OCI-LY3 (cell line): ENCODE data around the gene CCL21.

ENCODE experiments used
- H2AFZ ChIP-seq: fragments of 200-600, 300-600 bp; shearing (Covaris generic); 2 replicates; pipeline ENCODE4 v1.6.0; 2014; ENCODE audit warnings: antibody characterized with exemption, low read depth, low read length
- H3K27ac ChIP-seq: fragments of 200-600, 300-600 bp; sonication (generic); 2 replicates; pipeline ENCODE4 v1.5.1; 2014; ENCODE audit warnings: mild to moderate bottlenecking, low read length, moderate library complexity, mixed read lengths
- H3K27me3 ChIP-seq: fragments of 200-600, 300-600 bp; sonication (generic); 2 replicates; pipeline ENCODE4 v1.6.1; 2014; ENCODE audit warnings: low read depth, low read length, mixed read lengths
- H3K36me3 ChIP-seq: fragments of 200-600, 300-600 bp; sonication (generic); replicated peaks from 2 replicates; pipeline ENCODE3; 2014; ENCODE audit warnings: low read depth, low read length, mixed read lengths
- H3K4me1 ChIP-seq: fragments of 300-600, 200-600 bp; sonication (generic); 2 replicates; pipeline ENCODE4 v1.6.1; 2014; ENCODE audit warnings: low read length, mixed read lengths
- H3K4me2 ChIP-seq: fragments of 200-600, 300-600 bp; sonication (generic); 2 replicates; pipeline ENCODE4 v1.6.1; 2014; ENCODE audit warnings: low read length, mixed read lengths
- H3K4me3 ChIP-seq: fragments of 300-600, 200-600 bp; sonication (generic); 2 replicates; pipeline ENCODE4 v1.5.1; 2014; ENCODE audit warnings: antibody characterized with exemption, mild to moderate bottlenecking, low read length, moderate library complexity
- H3K79me2 ChIP-seq: fragments of 300-600, 200-600 bp; shearing (Covaris generic); 2 replicates; pipeline ENCODE4 v1.6.1; 2014; ENCODE audit warnings: mild to moderate bottlenecking, low read length, mixed read lengths
- H3K9ac ChIP-seq: fragments of 300-600, 200-600 bp; shearing (Covaris generic); 2 replicates; pipeline ENCODE4 v1.6.0; 2014; ENCODE audit warnings: mild to moderate bottlenecking, low read length, moderate library complexity
- H3K9me3 ChIP-seq: fragments of 200-600, 300-600 bp; shearing (Covaris generic); 2 replicates; pipeline ENCODE4 v1.6.1; 2014; ENCODE audit warnings: low read length, mixed read lengths; ENCODE audit not compliant: insufficient read depth
- H4K20me1 ChIP-seq: fragments of 200-600, 300-600 bp; sonication (generic); 2 replicates; pipeline ENCODE4 v1.6.1; 2016; ENCODE audit warnings: low read length, mixed read lengths; ENCODE audit not compliant: insufficient read depth
- EZH2phosphoT487 ChIP-seq: fragments of 200-600 bp; shearing (Covaris generic); IDR thresholded peaks from 2 replicates; pipeline ENCODE4 v1.6.1; 2018; ENCODE audit warnings: antibody characterized with exemption, mixed run types, low read depth
- TF ChIP-seq, protein P1 (sequence below): fragments of 200-600, 300-600 bp; sonication (generic); IDR thresholded peaks from 2 replicates; pipeline ENCODE4 v1.5.1; 2014; ENCODE audit warnings: antibody characterized with exemption, low read length, low read depth

Gene CCL21

DNA sequence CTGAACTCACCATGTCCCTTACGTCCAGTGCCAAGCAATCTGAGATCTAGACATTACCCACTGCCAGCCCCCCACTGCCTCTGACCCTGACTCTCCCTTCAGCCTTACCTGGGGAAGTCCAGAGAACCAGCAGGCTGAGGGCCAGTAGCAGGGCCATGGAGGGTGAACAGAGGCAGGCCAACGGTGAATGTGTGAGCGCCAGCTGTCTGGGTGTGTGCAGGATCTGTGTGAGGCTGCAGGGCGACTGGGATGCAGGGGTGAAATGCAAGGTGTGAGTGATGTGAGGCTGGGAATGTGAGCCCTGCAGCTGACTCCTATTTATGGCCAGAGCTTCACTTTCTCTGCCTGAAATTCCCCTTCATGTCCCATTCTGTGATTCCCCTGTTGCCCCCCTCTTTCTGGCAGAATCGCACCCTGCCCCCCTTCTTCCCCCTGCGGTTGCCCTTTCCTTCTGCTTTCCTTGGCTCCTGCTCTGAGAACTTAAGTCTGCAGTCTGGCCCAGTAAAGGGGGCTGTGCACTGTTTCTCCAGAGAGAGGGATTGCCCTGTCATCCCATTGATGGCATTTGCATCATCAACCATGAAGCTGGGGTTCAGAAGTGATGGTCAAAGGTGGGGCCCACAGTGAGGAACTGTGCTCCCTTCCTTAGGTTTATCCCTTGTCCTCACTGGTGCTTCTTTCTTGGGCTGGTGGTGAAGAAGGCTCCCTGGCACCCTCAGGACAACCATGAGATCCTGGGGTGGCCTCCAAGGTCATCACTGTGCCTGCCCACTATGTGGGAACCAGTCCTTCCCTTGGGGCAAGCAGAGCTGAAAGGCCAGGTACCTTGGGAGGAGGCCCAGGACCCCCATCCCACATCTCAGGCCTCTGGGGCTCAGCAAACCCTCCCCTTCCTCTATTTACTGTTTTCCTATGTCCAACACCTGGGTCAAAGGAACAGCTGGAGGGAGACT lies 18.7 kb downstream of the CCL21 start, which contains the start of gene CCL19:
CCL19 (minus strand) TSS at position 294 of the 953 bp plus-strand sequence; CDS start at position 157, 137 bp downstream.
- H3K36me3 ChIP-seq = no peaks in the 10 kb centered on the region
- H3K4me1 ChIP-seq = peaks cover 17% of the 10 kb centered on the region

DNA sequence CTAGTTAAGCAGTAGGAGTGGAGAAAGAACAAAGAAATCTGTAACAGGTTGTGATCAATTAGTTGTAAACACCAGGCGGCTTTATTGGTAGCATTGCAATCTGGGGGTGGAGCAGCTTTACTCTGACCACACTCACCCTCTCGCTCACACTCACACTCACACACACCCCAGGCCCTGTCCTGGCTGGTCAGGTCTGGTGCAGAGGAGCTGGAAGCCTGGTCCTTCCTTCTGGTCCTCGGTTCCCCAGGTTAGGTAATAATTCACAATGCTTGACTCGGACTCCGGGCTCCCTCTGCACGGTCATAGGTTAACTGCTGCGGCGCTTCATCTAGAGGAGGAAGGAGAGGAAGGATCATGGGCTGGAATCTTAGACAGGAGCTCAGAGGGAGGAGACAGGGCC lies 20.4 kb downstream of the CCL21 start:
- Histone ChIP-seq H3K4me3 (no peak overlapping the region), H3K9ac (no peak overlapping the region), H2AFZ (no peak overlapping the region), H3K27me3 (no peaks in the 10 kb centered on the region), H4K20me1 (no peaks in the 10 kb centered on the region), H3K4me2 (no peak overlapping the region), H3K27ac (no peak overlapping the region), H3K9me3 (no peaks in the 10 kb centered on the region), H3K36me3 (no peaks in the 10 kb centered on the region), H3K4me1 (peaks cover 19% of the 10 kb centered on the region), H3K79me2 (no peaks in the 10 kb centered on the region)
- TF ChIP-seq, protein P1, sequence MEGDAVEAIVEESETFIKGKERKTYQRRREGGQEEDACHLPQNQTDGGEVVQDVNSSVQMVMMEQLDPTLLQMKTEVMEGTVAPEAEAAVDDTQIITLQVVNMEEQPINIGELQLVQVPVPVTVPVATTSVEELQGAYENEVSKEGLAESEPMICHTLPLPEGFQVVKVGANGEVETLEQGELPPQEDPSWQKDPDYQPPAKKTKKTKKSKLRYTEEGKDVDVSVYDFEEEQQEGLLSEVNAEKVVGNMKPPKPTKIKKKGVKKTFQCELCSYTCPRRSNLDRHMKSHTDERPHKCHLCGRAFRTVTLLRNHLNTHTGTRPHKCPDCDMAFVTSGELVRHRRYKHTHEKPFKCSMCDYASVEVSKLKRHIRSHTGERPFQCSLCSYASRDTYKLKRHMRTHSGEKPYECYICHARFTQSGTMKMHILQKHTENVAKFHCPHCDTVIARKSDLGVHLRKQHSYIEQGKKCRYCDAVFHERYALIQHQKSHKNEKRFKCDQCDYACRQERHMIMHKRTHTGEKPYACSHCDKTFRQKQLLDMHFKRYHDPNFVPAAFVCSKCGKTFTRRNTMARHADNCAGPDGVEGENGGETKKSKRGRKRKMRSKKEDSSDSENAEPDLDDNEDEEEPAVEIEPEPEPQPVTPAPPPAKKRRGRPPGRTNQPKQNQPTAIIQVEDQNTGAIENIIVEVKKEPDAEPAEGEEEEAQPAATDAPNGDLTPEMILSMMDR = no peak

More for the DNA sequence above, 18.7 kb downstream of the CCL21 start, which contains the start of gene CCL19:
- H3K4me3 ChIP-seq = no peak within 1 kb of the TSS
- H3K9ac ChIP-seq = no peak within 1 kb of the TSS
- H3K27me3 ChIP-seq = no peaks in the 10 kb centered on the region
- no peak within 1 kb of the TSS for H3K27ac ChIP-seq
- TF ChIP-seq EZH2phosphoT487 = no peak
- TF ChIP-seq, protein P1 = no peak
- no peak within 1 kb of the TSS for H2AFZ ChIP-seq
- H3K9me3 ChIP-seq = no peaks in the 10 kb centered on the region
- H4K20me1 ChIP-seq = no peaks in the 10 kb centered on the region
- no peaks in the 10 kb centered on the region for H3K79me2 ChIP-seq
- H3K4me2 ChIP-seq = no peak within 1 kb of the TSS

DNA sequence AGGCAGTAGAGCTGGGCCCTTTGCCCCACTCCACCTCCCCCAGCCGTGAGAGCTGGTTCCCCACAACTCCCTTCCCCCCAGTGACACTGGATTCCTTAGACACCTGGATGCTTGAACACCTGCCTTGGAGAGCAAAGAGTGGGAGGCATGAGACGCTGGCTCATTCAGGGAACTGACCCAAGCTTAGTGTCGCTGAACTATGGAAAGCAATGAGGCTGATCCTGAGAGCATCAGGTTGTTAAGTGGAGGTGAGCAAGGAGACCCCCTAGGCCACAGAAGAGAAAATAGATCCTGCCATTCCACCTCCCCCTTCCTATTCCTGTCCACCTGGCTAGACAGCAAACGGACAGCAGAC lies 20.8 kb downstream of the CCL21 start:
- no peak overlapping the region for H3K4me3 ChIP-seq
- H3K27ac ChIP-seq = no peak overlapping the region
- peaks cover 23% of the 10 kb centered on the region for H3K4me1 ChIP-seq
- H4K20me1 ChIP-seq = no peaks in the 10 kb centered on the region
- no peak overlapping the region for H2AFZ ChIP-seq
- H3K9ac ChIP-seq = no peak overlapping the region
- H3K27me3 ChIP-seq = no peaks in the 10 kb centered on the region
- H3K79me2 ChIP-seq = no peaks in the 10 kb centered on the region
- H3K36me3 ChIP-seq = no peaks in the 10 kb centered on the region
- TF ChIP-seq, protein P1 = no peak
- H3K4me2 ChIP-seq = no peak overlapping the region
- H3K9me3 ChIP-seq = no peaks in the 10 kb centered on the region

DNA sequence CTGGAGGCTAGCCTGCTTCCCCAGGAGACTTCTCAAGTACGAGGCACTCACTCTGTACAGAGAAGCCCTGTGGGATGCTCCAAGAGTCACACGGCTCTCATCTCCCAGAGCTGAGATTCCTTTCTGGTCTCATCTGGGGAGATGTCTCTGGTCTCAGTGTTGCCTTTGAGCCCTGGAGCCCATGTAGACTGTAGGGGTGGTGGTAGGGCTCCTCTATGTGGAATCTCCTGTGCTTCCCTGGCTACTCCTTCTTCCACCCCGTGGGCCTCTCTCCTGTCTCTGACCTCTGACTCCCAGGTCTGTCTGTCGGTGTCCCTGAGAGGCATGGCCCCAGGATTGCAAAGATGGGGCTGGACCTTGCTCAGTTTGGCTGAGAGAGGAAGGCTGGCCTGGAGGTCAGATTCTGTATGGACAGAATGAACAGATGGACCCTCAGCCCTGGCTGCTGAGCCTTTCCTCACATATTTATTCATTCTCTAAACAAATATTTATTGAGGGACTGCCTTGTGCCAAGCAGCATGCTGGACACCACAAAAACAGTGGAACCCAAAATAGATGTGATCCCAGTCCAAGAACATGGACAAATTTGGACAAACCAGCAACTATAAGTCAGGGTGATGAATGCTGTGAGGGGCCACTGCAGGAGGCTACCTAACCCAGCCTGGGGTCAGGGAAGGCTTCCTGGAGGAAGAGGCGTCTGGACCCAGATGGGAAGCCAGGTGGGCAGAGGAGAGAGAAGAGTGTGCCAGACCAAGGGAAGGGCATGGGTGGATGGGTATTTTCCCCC lies 21.4 kb downstream of the CCL21 start:
- Histone ChIP-seq H3K4me2 (no peak overlapping the region), H3K4me3 (no peak overlapping the region), H3K9me3 (no peaks in the 10 kb centered on the region), H3K79me2 (no peaks in the 10 kb centered on the region), H4K20me1 (no peaks in the 10 kb centered on the region), H3K27ac (no peak overlapping the region), H3K4me1 (peaks cover 28% of the 10 kb centered on the region), H2AFZ (no peak overlapping the region), H3K27me3 (no peaks in the 10 kb centered on the region), H3K36me3 (no peaks in the 10 kb centered on the region), H3K9ac (no peak overlapping the region)
- TF ChIP-seq, protein P1 = no peak
- TF ChIP-seq EZH2phosphoT487 = no peak
